ENCODE data around the gene TMEM170B. TPM values are rescaled to one million over a fixed set of nuclear protein-coding genes. Genes with fewer than 3 reads are reported as not detected.
A peak's percentile ranks its signal among the peaks of the same experiment; 100 is the strongest.

TMEM170B gene
- polyA plus RNA-seq, 1 experiment = 0.26 TPM

DNA sequence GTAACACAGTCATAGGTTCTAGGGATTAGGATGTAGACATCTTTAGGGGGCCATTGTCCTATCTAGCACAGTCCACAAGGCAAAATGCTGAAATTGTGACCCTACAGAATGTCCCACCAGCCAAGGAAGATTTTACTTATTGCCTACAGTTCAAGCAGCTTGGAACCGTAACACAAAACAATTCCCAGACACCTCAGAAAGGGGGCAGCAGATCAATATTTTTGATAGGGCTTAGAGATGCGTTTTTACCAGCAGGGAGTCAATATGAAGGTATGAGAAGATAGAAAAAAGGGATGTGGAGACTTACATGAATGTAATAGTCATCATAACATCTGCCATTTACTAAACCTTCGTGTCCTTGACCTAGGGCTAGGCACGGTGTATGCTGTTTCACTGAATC is 81.0 kb downstream of the TMEM170B start:
- TF ChIP-seq, protein P1, sequence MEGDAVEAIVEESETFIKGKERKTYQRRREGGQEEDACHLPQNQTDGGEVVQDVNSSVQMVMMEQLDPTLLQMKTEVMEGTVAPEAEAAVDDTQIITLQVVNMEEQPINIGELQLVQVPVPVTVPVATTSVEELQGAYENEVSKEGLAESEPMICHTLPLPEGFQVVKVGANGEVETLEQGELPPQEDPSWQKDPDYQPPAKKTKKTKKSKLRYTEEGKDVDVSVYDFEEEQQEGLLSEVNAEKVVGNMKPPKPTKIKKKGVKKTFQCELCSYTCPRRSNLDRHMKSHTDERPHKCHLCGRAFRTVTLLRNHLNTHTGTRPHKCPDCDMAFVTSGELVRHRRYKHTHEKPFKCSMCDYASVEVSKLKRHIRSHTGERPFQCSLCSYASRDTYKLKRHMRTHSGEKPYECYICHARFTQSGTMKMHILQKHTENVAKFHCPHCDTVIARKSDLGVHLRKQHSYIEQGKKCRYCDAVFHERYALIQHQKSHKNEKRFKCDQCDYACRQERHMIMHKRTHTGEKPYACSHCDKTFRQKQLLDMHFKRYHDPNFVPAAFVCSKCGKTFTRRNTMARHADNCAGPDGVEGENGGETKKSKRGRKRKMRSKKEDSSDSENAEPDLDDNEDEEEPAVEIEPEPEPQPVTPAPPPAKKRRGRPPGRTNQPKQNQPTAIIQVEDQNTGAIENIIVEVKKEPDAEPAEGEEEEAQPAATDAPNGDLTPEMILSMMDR (IDR thresholded peaks at IDR 0.05; ENCODE audit: low read depth, low read length) = peak; percentile 51
- ChIA-PET POLR2A (no interaction called here), CTCF (interaction anchor here (0.7 kb wide), 1 partner anchor 27 kb away, joined by 3 read pairs; no protein-coding TSS in a partner anchor)

DNA sequence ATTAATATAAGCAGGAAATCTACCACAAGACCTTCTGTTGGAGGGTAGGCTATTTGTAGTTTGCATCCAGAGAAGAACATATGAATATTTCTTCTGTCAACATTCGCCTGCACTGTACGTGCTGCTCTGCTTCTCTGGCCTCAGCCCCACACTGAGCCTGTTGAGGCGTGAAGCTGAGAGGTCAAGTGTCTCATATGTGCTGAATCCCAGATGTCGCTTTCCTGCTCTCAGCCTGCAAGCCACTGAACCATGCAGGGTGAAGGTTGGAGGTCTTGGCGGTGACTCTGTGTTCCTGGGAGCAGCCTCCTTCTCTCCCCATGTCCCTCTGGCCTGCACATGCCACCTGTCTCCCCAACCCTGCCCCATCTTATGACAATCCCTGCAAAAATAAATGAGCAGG is 83.6 kb downstream of the TMEM170B start:
- TF ChIP-seq, protein P1 (IDR thresholded peaks at IDR 0.05; ENCODE audit: low read depth, low read length) = no peak
- ChIA-PET CTCF (no interaction called here), POLR2A (no interaction called here)

More for the DNA sequence above, 81.0 kb downstream of the TMEM170B start:
- Histone ChIP-seq H3K27me3 (ENCODE audit: control insufficient read depth, insufficient read depth, low read length) (no peaks in the 10 kb centered on the region), H3K27ac (ENCODE audit: low read depth, low read length) (no peak overlapping the region), H3K4me3 (ENCODE audit: low read depth, low read length) (no peak overlapping the region), H3K9me3 (ENCODE audit: control insufficient read depth, insufficient read depth, low read length) (no peaks in the 10 kb centered on the region)
- no peak for DNase-seq (ENCODE audit: low read depth, low spot score)

DNA sequence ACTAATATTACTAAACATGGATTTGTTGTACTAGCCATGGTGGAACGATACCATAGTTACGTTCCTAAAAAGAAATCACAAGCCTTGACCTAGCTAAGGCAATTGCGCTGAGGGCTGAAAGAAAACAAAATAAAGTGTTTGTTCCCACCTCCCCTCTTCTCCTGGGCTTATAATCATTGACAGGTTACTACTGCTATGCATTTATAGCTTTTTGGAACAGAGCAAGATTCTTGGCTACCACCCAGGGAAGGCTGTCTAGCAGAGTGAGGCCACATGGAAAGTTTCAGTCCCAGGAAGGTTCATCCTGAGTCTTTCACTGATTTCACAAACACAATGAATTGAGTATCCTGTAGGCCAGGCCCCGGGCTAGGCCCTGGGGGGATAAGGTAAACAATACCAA is 84.6 kb downstream of the TMEM170B start:
- Histone ChIP-seq H3K4me3 (ENCODE audit: low read depth, low read length) (no peak overlapping the region), H3K27me3 (ENCODE audit: control insufficient read depth, insufficient read depth, low read length) (no peaks in the 10 kb centered on the region), H3K9me3 (ENCODE audit: control insufficient read depth, insufficient read depth, low read length) (no peaks in the 10 kb centered on the region), H3K27ac (ENCODE audit: low read depth, low read length) (no peak overlapping the region)
- no peak for DNase-seq (ENCODE audit: low read depth, low spot score)
- ChIA-PET CTCF (no interaction called here), POLR2A (no interaction called here)
- TF ChIP-seq, protein P1 (IDR thresholded peaks at IDR 0.05; ENCODE audit: low read depth, low read length) = no peak

More for the DNA sequence above, 83.6 kb downstream of the TMEM170B start:
- Histone ChIP-seq H3K27me3 (ENCODE audit: control insufficient read depth, insufficient read depth, low read length) (no peaks in the 10 kb centered on the region), H3K9me3 (ENCODE audit: control insufficient read depth, insufficient read depth, low read length) (no peaks in the 10 kb centered on the region), H3K4me3 (ENCODE audit: low read depth, low read length) (no peak overlapping the region), H3K27ac (ENCODE audit: low read depth, low read length) (no peak overlapping the region)
- no peak for DNase-seq (ENCODE audit: low read depth, low spot score)

DNA sequence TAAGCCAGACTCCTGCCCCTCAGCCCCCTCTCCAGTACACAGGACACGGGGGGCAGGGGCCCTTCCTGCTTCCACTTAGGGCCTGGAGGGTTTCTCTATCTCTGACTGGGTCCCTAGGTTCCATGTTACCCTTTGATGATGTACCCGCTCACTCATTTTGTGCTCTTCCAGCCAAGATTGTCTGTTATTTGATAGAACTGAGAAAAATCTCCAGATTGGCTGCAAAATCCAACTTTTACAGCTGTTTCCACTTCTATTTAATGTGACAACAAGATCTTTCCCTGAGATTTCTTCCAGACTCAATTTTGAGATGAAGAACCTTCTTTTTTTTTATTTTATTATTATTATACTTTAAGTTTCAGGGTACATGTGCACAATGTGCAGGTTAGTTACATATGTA is 85.7 kb downstream of the TMEM170B start:
- ChIA-PET POLR2A (no interaction called here), CTCF (no interaction called here)
- Histone ChIP-seq H3K4me3 (ENCODE audit: low read depth, low read length) (no peak overlapping the region), H3K27me3 (ENCODE audit: control insufficient read depth, insufficient read depth, low read length) (no peaks in the 10 kb centered on the region), H3K9me3 (ENCODE audit: control insufficient read depth, insufficient read depth, low read length) (no peaks in the 10 kb centered on the region), H3K27ac (ENCODE audit: low read depth, low read length) (no peak overlapping the region)
- no peak for DNase-seq (ENCODE audit: low read depth, low spot score)
- TF ChIP-seq, protein P1 (IDR thresholded peaks at IDR 0.05; ENCODE audit: low read depth, low read length) = no peak

DNA sequence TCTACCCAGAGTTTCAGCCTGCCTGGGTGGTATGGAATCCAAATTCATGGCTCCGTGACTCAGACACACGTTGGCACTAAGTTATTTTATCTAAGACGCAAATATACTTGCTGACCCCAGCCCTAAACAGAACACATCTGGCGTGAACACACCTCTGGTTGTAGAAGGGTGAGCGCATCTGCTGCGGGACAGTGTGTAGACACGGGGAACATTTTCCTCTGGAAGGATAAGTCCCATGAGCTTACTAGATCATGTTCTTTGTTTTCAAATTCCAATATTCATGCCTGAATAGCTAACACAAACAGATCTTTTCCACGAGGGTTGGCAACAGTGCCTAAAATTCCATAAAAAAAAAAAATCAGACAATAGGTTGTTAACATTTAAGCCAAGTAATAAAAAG is 87.8 kb downstream of the TMEM170B start:
- TF ChIP-seq, protein P1 (IDR thresholded peaks at IDR 0.05; ENCODE audit: low read depth, low read length) = no peak
- H3K27me3 ChIP-seq (ENCODE audit: control insufficient read depth, insufficient read depth, low read length) = no peaks in the 10 kb centered on the region
- no peak for DNase-seq (ENCODE audit: low read depth, low spot score)
- H3K27ac ChIP-seq (ENCODE audit: low read depth, low read length) = no peak overlapping the region
- no peaks in the 10 kb centered on the region for H3K9me3 ChIP-seq (ENCODE audit: control insufficient read depth, insufficient read depth, low read length)
- CTCF ChIA-PET = interaction anchor here (0.9 kb wide), 1 partner anchor 12 kb away, joined by 4 read pairs; no protein-coding TSS in a partner anchor
- POLR2A ChIA-PET = interaction anchor here (0.7 kb wide), 1 partner anchor 16 kb away, joined by 4 read pairs; no protein-coding TSS in a partner anchor
- no peak overlapping the region for H3K4me3 ChIP-seq (ENCODE audit: low read depth, low read length)
